Activated CD4-positive, alpha-beta memory T cell treated with anti-CD3 and anti-CD28 coated beads, Interleukin-2, amount 10 ng/mL, durations not matched to agents 7 days and 5 days (primary cell): ENCODE data around the gene DCLK2. TPM values are rescaled to one million over a fixed set of nuclear protein-coding genes. Genes with fewer than 3 reads are reported as not detected.

Experiments used
- CTCF ChIA-PET: fragments of 350-600 bp; sonication (Branson Sonifier 250); formaldehyde crosslinking; loops from one replicate; lab custom pipeline; 2021; ENCODE audit warnings: antibody characterized with exemption, inconsistent platforms; lab: Charles Lee
- POLR2A ChIA-PET: fragments of 350-600 bp; sonication (Branson Sonifier 250); formaldehyde crosslinking; loops from one replicate; lab custom pipeline; 2021; ENCODE audit warnings: antibody characterized with exemption; lab: Charles Lee
- DNase-seq: peaks from one replicate; pipeline ENCODE4 v3.0.0-alpha.2; 2020
- H3K27ac Mint-ChIP-seq: one replicate; pipeline ENCODE4 v1.8.0; 2021; ENCODE audit warnings: mild to moderate bottlenecking, mixed read lengths
- H3K27me3 Mint-ChIP-seq: one replicate; pipeline ENCODE4 v1.8.0; 2021; ENCODE audit warnings: mixed read lengths
- H3K36me3 Mint-ChIP-seq: one replicate; pipeline ENCODE4 v1.8.0; 2021; ENCODE audit warnings: low read depth, mixed read lengths
- H3K4me1 Mint-ChIP-seq: one replicate; pipeline ENCODE4 v1.8.0; 2021; ENCODE audit warnings: mixed read lengths
- H3K4me3 Mint-ChIP-seq: one replicate; pipeline ENCODE4 v1.8.0; 2021; ENCODE audit warnings: mild to moderate bottlenecking, mixed read lengths
- H3K9me3 Mint-ChIP-seq: one replicate; pipeline ENCODE4 v1.8.0; 2021; ENCODE audit warnings: mixed read lengths
- total RNA-seq, 2 experiments: library from RNA; stranded (reverse); gene quantifications; one replicate each; pipeline ENCODE4 v1.2.3, GENCODE V29; 2021

Gene DCLK2
- total RNA-seq, 2 experiments from 2014 or later, result 0.05 to 0.08 TPM

- peaks cover 20% of the 10 kb centered on the region for H3K27me3 Mint-ChIP-seq
- CTCF ChIA-PET, result no interaction called here
- DNase-seq, result no peak
- POLR2A ChIA-PET, result no interaction called here
- H3K4me3 Mint-ChIP-seq, result no peak overlapping the region
- H3K9me3 Mint-ChIP-seq, result no peaks in the 10 kb centered on the region
- H3K27ac Mint-ChIP-seq, result no peak overlapping the region
- H3K36me3 Mint-ChIP-seq, result no peaks in the 10 kb centered on the region
- no peaks in the 10 kb centered on the region for H3K4me1 Mint-ChIP-seq
Measured at GRCh38 chr4:150235808-150236271, 157.6 kb downstream of the DCLK2 start.

- H3K27me3 Mint-ChIP-seq, result peaks cover 15% of the 10 kb centered on the region
- no peaks in the 10 kb centered on the region for H3K9me3 Mint-ChIP-seq
- H3K4me3 Mint-ChIP-seq, result no peak overlapping the region
- H3K27ac Mint-ChIP-seq, result no peak overlapping the region
- H3K36me3 Mint-ChIP-seq, result no peaks in the 10 kb centered on the region
- H3K4me1 Mint-ChIP-seq, result no peaks in the 10 kb centered on the region
- CTCF ChIA-PET, result no interaction called here
- DNase-seq, result no peak
- POLR2A ChIA-PET, result no interaction called here
Measured at GRCh38 chr4:150236626-150237025, 158.4 kb downstream of the DCLK2 start.

GRCh38 chr4:150237110-150237872 is 159.0 kb downstream of the DCLK2 start:
- Mint-ChIP-seq H3K36me3 (no peaks in the 10 kb centered on the region), H3K4me1 (no peaks in the 10 kb centered on the region), H3K27me3 (peaks cover 12% of the 10 kb centered on the region), H3K27ac (no peak overlapping the region), H3K4me3 (no peak overlapping the region), H3K9me3 (no peaks in the 10 kb centered on the region)
- no peak for DNase-seq
- ChIA-PET POLR2A (no interaction called here), CTCF (no interaction called here)

- CTCF ChIA-PET, result no interaction called here
- no peaks in the 10 kb centered on the region for H3K36me3 Mint-ChIP-seq
- POLR2A ChIA-PET, result no interaction called here
Measured at GRCh38 chr4:150238591-150238990, 160.3 kb downstream of the DCLK2 start.

GRCh38 chr4:150240011-150240410 is 161.8 kb downstream of the DCLK2 start:
- H3K4me1 Mint-ChIP-seq, result no peaks in the 10 kb centered on the region
- ChIA-PET POLR2A (no interaction called here), CTCF (no interaction called here)
- H3K4me3 Mint-ChIP-seq, result no peak overlapping the region
- DNase-seq, result no peak
- no peaks in the 10 kb centered on the region for H3K36me3 Mint-ChIP-seq
- H3K27me3 Mint-ChIP-seq, result peaks cover 9% of the 10 kb centered on the region
- no peaks in the 10 kb centered on the region for H3K9me3 Mint-ChIP-seq
- no peak overlapping the region for H3K27ac Mint-ChIP-seq

More at GRCh38 chr4:150238591-150238990, 160.3 kb downstream of the DCLK2 start:
- Mint-ChIP-seq H3K4me1 (no peaks in the 10 kb centered on the region), H3K27me3 (peaks cover 9% of the 10 kb centered on the region), H3K9me3 (no peaks in the 10 kb centered on the region), H3K4me3 (no peak overlapping the region), H3K27ac (no peak overlapping the region)
- DNase-seq, result no peak

- H3K27me3 Mint-ChIP-seq, result peaks cover 2% of the 10 kb centered on the region
- no peak overlapping the region for H3K4me3 Mint-ChIP-seq
- no peak overlapping the region for H3K27ac Mint-ChIP-seq
- POLR2A ChIA-PET, result no interaction called here
- no peaks in the 10 kb centered on the region for H3K36me3 Mint-ChIP-seq
- CTCF ChIA-PET, result interaction anchor here (0.7 to 1.9 kb wide), 14 partner anchors 12 to 624 kb away, joined by 3 to 13 read pairs (median 4); no protein-coding TSS in a partner anchor
- no peak for DNase-seq
- no peaks in the 10 kb centered on the region for H3K4me1 Mint-ChIP-seq
- H3K9me3 Mint-ChIP-seq, result no peaks in the 10 kb centered on the region
Measured at GRCh38 chr4:150242820-150243458, 164.7 kb downstream of the DCLK2 start.

- no peak for DNase-seq
- no peaks in the 10 kb centered on the region for H3K4me1 Mint-ChIP-seq
- H3K36me3 Mint-ChIP-seq, result no peaks in the 10 kb centered on the region
- POLR2A ChIA-PET, result no interaction called here
- H3K27me3 Mint-ChIP-seq, result peaks cover 2% of the 10 kb centered on the region
- CTCF ChIA-PET, result interaction anchor here (0.7 to 1.9 kb wide), 11 partner anchors 11 to 624 kb away, joined by 3 to 13 read pairs (median 3); no protein-coding TSS in a partner anchor
- no peak overlapping the region for H3K4me3 Mint-ChIP-seq
- no peaks in the 10 kb centered on the region for H3K9me3 Mint-ChIP-seq
- H3K27ac Mint-ChIP-seq, result no peak overlapping the region
Measured at GRCh38 chr4:150243932-150244331, 165.7 kb downstream of the DCLK2 start.

GRCh38 chr4:150244600-150244999 is 166.4 kb downstream of the DCLK2 start:
- Mint-ChIP-seq H3K4me3 (no peak overlapping the region), H3K9me3 (no peaks in the 10 kb centered on the region), H3K27ac (no peak overlapping the region), H3K36me3 (no peaks in the 10 kb centered on the region), H3K4me1 (no peaks in the 10 kb centered on the region), H3K27me3 (peaks cover 2% of the 10 kb centered on the region)
- CTCF ChIA-PET, result interaction anchor here (1.1 to 1.7 kb wide), 4 partner anchors 263 to 624 kb away, joined by 3 to 7 read pairs (median 5); no protein-coding TSS in a partner anchor
- no peak for DNase-seq
- POLR2A ChIA-PET, result interaction anchor here (1.2 kb wide), 1 partner anchor 11 kb away, joined by 3 read pairs; no protein-coding TSS in a partner anchor

GRCh38 chr4:150247184-150247583 is 168.9 kb downstream of the DCLK2 start:
- Mint-ChIP-seq H3K9me3 (no peaks in the 10 kb centered on the region), H3K27ac (no peak overlapping the region), H3K4me1 (no peaks in the 10 kb centered on the region), H3K36me3 (no peaks in the 10 kb centered on the region), H3K4me3 (no peak overlapping the region), H3K27me3 (peaks cover 2% of the 10 kb centered on the region)
- DNase-seq, result no peak
- POLR2A ChIA-PET, result no interaction called here
- CTCF ChIA-PET, result no interaction called here

- no peaks in the 10 kb centered on the region for H3K9me3 Mint-ChIP-seq
- ChIA-PET POLR2A (no interaction called here), CTCF (no interaction called here)
- no peak overlapping the region for H3K27ac Mint-ChIP-seq
- no peak for DNase-seq
- H3K27me3 Mint-ChIP-seq, result peaks cover 2% of the 10 kb centered on the region
- H3K36me3 Mint-ChIP-seq, result no peaks in the 10 kb centered on the region
- H3K4me3 Mint-ChIP-seq, result no peak overlapping the region
- H3K4me1 Mint-ChIP-seq, result no peaks in the 10 kb centered on the region
Measured at GRCh38 chr4:150248181-150248580, 169.9 kb downstream of the DCLK2 start.

- Mint-ChIP-seq H3K27me3 (no peaks in the 10 kb centered on the region), H3K36me3 (no peaks in the 10 kb centered on the region), H3K4me1 (no peaks in the 10 kb centered on the region), H3K9me3 (no peaks in the 10 kb centered on the region), H3K27ac (no peak overlapping the region), H3K4me3 (no peak overlapping the region)
- ChIA-PET POLR2A (no interaction called here), CTCF (interaction anchor here (0.7 kb wide), 1 partner anchor 298 kb away, joined by 3 read pairs; no protein-coding TSS in a partner anchor)
- DNase-seq, result no peak
Measured at GRCh38 chr4:150250293-150250997, 172.2 kb downstream of the DCLK2 start.

GRCh38 chr4:150250998-150251651 is 172.9 kb downstream of the DCLK2 start:
- Mint-ChIP-seq H3K4me1 (no peaks in the 10 kb centered on the region), H3K9me3 (no peaks in the 10 kb centered on the region), H3K36me3 (no peaks in the 10 kb centered on the region), H3K27me3 (no peaks in the 10 kb centered on the region), H3K4me3 (no peak overlapping the region), H3K27ac (no peak overlapping the region)
- ChIA-PET CTCF (no interaction called here), POLR2A (no interaction called here)
- DNase-seq, result no peak
